ENCODE data around the gene TFR2.
A peak's percentile ranks its signal among the peaks of the same experiment; 100 is the strongest.

TFR2 gene

DNA sequence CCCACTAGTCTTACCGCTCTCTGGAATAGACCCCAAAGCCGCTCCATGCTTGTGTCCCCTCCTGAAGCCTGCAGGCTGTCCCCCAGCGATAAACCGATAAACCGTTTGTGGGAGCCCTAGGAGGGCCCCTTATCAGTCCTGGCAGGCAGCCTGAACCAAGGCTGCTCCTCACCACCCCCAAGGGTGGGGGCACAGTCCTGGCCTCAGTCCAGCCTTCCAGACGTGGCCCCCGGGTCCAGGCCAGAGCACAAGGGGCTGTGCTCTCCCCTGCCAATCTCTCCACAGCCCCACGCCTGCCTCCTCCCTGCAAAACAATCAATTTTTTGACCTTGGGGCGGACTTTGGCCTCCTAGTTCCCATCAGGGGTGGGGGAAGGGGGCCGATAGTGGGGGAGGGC is at the start of gene TFR2:
Gene TFR2 (minus strand): TSS at position 90 of the 397 bp plus-strand sequence. CDS start 43 bp downstream, at position 47.
- DNase-seq: no peak

DNA sequence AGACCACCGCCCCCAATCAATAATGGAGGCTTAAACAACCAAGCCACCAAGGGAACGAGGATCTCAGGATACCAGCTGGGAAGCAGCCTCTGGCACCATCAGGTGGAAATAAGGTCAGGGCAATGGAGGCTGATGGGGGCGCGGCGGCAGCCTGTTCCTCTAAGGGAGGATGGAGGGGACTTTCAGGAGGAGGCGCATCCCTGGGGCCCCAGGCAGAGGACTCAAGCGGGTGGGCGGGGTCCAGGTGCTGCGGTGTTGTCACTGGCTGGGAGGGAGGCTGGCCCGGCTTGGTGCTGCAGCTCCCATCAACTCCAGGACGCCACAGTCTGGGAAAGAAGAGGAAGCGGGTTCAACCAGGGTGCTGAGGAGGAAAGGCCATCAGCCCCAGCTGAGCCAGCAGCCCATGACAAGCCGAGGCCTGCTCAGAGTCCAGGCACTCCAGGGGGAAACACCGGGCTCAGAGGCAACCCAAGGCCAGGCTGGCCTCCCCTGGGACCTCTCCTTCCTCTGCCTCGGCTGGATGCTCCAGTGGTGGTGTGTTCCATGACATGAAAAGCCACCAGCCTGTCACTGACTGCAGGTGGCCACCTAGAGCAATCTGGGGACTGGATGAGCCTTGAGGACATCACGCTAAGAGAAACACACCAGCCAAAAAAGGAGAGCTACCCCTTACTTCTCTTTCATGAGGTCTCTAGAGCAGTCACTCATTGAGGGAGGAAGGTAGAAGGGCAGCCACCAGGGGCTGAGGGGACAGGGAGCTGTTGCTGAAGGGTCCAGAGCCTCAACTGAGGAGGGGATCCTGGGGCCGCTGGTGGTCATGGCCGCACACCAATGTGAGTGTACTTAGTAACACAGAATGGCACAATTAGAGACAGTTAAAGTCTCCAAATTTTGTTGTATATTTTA is 48.1 kb upstream of the TFR2 start:
- DNase-seq: no peak

DNA sequence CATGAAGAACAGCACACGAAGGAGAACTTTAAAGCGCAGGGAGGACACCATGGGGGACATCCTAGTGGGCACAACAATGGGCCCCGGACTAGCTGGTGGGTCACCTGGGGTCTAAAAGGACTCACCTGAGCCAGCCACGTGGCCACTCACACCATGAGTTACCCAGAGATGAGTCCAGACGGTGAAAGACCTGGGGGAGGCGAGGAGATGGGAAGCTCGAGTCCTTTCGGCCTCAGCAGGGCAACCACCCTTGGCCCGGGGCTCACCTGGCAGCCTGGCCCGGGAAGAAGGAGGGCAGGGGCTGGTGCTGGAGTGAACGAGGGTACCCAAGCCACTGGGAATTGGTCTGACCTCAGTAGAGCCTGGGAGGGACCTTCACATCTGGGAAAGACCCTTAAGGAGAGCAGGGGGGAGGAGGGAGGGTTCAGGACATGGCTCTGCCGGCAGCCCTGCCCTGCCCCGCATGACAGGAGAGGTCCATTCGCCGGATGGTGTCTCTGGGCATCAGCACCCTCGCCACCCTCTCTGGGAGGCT is 47.0 kb upstream of the TFR2 start:
- no peak for DNase-seq

DNA sequence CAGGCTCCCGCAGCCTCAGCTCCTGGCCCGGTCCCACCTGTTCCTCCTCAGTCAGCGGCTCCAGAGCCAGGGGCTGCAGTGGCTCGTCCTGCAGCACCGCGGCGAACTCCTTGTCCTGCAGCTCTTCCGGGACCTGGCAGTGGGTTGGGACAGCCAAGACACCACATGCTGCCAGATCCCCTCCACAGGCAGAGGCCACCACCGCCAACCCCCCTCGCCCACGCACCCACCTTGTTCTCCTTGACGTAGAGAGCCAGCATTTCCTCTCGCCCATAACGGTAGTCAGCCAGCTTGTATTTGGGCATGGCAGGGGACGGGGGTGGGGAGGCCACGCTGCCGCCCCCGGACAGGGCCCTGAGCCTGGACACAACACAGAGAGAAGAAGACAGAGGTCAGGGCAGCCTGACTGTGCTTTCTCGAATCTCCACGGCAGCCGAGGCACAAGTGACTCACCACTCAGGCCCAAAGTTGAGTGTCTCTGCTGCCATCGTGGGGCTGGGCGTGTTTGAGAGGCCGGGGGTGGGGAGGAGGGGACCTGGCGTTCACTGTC is 46.5 kb upstream of the TFR2 start:
- DNase-seq: no peak

DNA sequence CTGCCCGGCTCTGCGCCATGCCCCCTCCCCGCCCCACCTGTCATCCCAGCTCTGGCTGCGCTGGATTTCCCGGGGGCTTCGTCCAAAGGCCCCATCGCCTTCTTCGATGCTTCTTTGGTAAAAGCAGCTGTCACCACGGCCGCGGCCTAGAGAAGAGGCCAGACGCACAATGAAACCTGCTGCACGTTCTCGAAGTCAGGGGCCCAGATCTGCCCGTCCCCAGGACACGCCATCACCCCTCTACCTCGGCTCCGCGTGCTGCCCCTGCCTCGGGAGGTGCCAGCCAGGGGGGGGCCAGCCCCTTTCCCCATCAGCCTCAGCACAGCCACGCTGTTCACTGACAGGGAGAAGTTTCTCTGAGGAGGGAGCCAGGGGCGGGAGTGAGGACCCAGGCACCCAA is 45.9 kb upstream of the TFR2 start:
- DNase-seq: no peak

DNA sequence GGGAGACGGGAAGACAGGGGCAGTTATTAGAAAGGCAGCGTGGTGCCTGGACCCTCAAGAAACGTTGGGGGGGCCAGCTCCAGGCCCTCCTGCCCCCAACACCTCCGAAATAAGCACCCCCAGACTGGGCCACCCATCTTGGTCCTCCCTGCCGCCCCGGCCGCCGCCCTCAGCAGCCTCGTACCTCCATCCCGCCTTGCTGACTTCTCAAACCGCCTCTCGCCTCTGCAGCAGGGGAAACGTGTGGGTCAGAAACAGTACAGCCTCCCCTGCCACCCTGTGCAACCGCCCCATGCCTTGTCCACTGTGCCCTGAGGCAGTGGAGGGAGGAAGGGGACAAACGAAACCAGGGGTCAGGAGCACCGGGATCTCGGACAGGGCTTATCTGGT is 45.5 kb upstream of the TFR2 start:
- no peak for DNase-seq

DNA sequence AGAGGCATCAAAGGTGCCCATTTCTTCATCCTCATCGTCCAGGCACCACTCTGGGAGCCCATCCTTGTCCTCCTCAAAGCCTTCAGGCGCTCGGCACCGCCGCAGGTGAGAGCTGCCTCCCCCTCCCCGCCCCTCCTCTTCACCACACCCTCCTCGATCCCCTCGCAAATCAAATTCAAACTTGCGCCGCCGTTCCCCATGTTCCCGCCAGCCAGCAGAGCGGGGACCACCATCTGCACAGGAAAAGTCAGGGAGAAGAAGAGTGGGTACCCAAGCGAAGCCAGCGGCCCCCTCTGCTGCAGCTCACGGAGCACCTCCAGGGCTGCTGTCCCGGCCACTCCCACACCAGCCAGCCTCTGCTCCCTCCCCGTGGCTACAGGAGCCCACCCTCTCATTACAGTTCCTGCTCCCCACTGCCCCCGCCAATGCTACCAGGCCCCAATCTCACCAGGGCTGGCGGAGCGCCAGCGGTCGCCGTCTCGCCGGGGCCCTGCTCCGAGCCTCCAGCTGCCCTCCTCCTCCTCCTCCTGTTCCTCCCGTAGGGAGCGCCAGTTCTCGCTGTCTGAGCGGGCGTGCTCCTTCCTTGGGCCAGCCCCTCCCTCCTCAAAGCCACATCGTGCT is 45.0 kb upstream of the TFR2 start:
- DNase-seq: no peak

DNA sequence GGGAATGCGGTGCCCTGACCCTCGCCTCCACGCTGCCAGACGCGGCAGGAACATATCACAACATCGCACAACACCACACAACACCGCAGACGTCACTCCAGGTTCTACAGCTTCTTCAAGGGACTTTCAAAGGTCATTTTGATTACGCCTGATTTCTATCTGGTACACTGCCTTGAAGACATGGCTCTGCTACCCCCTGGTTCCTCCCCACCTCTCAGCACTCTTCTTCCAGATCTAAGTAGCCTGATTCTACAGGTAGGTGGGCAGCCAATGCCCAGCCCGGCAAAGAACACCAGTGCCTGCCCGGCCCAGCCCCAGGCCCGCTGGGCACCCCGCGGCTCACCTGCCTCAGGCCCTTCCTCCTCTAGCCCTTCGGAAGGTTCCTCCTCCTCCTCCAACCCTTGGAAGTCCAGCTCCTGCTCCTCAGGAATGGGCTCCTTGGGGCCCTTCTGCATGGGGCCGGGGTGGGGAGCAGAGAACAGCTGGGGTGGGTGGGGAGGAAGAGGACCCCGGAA is 44.3 kb upstream of the TFR2 start:
- DNase-seq: no peak

DNA sequence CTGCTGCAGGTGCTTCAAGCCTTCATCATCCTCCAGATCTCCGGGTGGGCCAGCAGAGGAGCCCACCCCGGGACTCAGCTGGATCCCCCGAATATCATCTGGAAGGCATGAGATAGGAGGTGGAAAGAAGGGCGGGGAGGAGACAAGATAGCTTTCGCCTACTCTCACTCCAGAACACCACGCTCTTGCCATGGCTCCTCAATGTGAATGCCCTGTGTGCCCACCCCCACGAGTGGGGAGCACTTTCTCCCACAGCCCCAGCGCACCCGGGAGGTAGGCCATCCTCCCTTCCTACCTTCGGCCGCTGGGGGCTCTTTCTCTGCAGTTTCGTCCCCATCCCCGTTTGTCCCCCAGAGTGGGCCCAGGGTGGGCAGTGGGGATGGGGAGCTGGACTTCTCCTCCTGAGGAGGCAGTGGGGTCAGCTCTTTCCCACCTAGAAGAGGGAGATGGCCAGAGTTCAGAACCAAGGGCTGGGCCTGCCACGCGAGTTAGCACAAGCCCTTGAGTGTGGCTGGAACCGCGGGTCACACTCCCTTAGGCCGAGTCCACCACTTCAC is 43.8 kb upstream of the TFR2 start:
- DNase-seq: no peak

DNA sequence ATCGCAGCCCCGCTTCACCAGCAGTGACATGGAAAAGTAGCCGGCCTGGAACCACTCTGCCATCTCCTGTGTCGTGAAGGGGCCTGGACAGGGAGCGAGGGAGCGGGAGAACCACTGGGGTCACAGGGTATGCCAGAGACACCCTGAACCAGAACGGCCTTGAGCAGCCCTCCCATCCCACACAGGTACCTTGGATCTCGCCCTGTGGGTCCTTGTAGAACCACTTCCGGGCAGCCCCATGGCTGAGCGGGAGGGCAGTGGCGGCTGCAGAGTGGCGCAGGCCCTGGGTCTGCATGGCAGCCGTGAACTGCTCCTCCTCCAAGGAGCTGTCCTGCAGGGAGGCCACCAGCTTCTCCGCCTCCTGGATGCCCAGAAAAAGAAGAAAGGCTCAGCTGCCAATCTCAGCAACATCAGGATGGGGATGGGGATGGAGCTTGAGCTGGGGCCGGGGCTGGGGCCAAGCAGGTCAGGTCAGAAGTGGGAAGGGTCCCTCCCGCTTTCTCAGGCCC is 43.2 kb upstream of the TFR2 start:
- DNase-seq: no peak

DNA sequence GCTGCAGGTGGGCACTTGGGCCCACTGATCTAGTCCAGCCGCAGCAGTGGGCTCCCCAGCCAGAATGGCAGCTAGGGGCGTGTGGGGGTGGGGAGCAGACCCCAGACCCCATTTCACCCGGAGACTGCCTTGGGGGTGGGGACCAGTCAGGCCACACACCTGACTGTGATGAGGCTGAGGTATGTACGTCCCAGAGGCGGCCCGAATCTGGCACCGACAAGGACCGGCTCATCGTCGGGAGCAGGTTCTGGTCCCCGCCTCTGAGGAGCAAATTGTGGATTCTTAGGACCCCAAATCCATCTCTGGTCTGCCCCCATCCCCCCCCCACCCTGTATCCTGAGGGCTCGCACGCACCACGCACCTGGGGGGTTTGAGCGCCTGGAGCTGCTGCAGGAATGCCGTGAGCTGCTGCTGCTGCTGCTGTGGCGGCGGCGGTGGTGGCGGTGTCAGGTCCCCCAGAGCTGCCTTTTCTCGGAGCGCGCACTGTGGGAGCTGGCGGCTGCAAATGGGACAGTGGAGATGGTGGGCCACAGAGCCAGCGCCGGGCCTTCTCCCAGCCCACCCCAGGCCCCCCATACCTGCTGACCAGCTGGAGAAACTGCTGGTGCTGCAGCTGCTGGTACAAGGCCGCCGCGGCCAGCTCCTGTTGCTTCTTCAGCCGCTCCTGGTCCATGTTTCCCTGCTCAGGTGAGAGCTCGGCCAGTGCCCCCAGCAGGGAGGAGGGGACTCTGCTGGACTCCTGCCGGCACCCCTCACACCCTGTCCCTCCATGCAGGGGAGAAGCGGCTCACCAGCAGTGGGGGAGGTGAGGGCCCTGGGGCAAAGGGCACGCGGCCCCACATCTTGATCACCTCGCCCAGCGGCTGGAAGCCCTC is 42.5 kb upstream of the TFR2 start:
- DNase-seq: no peak

DNA sequence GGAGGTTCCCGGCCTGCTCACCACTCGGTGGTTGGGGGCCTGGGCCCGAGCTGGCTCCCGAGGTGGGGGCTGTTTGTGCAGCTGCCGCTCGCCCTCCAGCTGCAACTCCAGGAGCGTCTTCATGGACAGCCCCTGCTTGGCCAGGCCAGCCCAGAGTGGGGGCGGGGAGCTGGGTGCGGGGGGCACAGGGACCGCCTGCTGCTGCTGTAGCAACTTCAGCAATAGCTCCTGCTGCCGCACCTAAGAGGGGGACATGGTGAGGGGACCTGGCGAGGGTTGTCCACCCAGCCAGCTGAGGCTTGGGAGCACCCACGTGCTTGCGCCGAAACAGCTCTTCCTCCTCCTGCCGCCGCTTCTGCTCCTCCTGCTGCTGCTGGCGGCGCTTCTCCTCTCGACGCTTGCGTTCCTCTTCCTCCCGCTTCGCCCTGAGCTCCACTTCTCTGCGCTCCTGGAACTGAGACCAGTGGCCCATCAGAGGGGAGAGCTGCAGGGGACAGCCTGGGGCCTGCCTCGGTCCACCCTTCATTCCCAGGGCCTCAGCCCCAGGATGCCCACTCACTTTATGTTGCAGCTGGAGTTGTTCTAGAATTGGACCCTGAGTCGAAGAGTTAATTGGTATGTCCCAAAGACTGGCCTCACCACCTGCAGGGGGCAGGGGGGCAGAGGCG is 41.8 kb upstream of the TFR2 start:
- no peak for DNase-seq

DNA sequence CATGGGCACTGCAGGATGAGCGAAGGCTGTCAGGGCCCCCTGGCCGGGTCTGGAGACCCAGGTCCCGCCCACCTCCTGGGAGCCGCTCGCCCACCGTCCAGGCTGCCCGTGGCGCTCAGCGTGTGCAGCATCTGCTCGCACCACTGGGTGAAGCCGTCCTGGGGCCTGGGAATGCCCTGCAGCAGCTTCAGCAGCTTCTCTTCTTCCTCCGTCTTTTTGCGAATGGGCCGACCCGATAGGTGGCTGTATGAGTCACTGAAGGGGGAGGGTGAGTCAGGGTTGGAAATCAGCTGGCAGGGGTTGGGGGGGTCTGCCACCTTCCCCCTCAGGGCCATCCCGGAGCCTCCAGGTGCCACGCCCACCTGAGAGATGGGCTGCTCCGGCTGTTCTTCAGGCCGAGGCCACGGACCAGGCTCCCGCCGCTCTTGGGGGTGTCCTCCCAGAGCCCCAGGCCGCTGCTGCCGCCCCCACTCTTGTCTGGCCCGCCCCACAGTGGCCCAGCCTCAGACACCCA is 40.9 kb upstream of the TFR2 start:
- DNase-seq: no peak

DNA sequence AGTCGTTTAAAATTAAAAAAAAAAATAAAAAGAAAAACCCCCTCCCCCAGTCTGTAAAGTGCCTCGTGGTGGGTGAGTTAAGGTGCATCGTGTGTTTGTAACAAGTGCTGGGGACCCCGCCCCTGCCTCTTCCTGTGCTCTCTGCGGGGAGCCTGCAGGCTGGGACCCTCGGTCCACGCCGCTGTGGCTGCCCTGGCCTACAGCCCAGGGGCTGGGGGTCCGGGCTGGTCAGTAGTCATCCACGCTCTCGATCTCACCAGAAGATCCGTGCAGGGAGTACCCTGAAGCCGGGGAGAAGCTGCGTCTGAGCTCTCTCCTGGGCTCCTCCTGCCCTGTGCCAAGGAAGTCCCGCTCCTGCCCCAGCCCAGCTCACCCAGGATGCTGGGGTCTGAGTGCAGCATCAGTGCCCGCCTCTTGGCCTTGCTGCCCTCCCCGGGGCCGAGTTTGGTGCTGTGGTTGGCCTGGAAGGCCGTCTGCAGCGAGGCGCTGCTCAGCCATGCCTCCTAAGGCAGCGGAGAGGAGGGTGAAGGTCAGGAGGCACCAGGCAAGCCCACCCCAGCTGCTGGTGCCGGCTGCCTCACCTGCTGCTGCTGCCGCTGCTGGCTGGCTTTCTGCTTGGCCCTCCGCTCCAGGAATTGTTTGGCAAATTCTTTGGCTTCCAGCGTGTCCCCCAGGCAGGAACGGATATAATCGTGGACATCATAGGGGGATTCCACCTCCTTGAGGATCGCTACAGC is 40.3 kb upstream of the TFR2 start:
- no peak for DNase-seq

DNA sequence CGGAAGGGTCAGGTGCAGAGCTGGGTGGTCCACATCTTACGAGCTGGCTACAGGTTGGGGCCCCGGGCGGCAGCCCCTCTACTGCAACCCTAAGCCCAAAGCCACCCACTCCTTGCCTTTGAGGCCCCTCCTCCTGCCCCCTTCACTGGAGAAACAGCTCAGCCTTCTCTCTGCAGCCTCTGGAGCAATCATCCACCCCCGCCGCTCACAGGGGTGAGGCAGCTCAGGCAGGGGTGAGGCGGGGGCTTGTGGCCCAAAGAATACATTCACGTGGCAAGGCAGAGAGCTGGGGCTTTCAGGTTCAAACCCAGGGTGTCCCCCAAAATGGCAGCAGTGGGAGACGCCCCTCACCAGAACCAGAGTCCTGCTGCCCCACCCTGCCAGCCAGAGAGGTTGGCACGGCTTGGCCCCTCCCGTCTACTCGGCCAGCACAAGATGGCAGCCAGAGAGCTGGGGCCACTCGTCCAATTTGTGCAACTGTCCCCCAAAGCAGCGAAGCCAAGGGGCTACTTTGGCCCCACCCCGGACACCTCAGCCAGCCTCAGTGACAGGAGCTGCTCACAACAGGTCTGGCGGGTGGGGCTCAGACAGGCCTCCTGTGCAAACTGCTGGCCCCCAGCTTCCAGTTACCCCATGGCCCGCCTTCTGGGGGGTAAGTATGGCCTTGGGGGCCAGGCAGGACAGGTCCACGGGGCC is 39.4 kb upstream of the TFR2 start:
- no peak for DNase-seq

DNA sequence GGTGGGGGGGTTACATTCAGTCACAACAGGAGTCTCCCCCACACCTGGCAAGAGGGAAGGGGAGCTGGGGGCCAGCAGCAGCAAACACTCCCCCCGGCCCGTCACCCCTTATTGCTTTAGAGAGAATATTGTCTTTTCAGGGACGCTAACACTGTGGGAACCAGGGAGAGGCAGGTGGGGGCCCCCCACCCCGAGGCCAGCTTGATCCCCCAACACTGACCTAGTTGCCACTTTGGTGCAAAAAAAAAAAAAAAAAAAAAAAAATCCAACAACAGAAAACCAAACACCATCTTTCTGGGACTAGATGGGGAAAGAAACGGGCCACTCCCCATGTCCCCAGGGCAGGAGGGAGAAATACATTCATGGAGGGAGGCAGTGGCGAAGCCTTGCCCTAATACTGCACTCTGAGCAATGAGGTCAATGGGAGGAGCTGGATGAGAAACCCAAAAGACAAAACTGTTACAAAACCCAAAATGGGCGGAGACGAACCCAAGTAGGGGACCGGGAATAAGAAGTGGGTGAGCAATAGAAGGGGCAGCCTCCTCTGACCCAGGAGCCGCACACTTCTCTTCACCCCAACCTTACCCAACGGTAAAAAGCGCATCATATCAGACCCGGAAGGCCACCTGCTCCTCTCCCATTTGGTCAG is 38.7 kb upstream of the TFR2 start:
- peak in 1 of 2 donors; percentile 34 for DNase-seq

DNA sequence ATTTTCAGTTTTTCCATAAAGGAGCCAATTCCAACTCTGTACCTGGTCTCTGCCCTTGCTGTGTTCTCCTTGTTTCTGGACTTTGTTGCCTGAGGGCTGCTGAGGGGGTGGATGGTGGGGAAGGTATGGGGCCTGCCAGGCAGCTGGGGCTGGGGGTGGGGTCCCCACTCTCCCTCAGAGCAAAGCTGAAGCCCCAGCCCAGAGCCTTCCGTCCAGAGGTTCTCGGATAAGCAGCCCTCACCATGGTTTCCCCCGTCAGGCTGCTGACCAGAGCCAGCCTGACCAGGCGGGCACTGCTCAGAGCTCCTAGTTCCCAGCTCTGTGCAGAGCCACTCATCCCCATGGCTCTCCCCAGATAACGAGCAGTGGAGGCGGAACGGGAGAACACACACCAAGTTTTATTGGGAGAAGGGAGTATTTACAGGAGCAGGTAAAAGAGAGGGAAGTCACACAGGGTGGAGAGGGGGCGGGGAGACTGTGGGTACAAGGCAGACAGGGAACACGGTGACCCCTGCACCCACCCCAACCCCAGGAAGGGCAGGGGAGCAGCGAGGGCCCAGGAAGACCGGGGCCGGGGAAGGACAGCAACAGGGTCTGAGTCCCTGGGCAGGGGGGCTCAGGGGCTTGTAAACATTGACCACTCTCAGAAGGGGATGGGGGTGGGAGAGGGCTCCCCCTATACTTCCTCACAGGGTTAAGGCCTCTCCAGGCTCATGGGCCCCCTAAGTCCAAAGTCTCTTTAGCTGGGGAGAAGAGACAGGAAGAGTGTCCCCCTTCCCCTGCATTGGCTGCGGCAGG is 38.0 kb upstream of the TFR2 start:
- DNase-seq: no peak

DNA sequence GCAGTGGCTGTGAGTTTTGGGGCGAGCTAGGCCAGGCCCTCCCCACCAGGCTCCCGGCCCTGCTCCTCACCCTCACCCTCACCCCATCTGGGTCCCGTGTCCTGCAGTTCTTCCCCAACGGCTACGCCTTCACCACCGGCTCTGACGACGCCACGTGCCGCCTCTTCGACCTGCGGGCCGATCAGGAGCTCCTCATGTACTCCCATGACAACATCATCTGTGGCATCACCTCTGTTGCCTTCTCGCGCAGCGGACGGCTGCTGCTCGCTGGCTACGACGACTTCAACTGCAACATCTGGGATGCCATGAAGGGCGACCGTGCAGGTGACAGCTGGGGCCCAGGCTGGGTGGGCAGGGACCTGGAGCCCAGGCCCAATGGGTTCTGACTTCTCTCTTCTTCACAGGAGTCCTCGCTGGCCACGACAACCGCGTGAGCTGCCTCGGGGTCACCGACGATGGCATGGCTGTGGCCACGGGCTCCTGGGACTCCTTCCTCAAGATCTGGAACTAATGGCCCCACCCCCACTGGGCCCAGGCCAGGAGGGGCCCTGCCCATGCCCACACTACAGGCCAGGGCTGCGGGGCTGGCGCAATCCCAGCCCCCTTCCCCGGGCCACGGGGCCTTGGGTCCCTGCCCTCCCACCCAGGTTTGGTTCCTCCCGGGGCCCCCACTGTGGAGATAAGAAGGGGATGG is 37.1 kb upstream of the TFR2 start:
- DNase-seq: no peak

Measured in CD4-positive, alpha-beta T cell treated with Interleukin-4 for 1 hour (primary cell).